ENCODE measurements around the gene KRTAP19-7.

The KRTAP19-7 gene

DNA sequence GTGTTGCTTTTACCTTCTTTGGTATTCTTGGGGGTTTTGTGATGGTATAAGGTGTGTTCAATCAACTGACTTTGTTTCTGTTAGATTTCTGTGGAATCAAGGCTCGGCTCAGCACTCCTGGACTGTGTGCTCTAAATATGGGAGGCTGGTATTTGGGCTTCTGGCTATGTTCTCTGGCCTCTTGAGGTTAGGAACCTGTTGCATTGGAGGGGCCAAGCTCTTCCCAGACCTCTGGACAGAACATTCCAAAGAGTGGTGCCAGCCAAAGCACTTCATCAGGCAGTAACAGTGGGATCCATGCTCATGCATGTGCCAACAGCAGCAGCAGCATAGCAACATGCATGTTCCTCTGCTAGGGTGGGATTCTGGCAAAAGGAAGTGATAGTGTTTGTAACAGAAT, 8.3 kb downstream of the KRTAP19-7 start:
- TF ChIP-seq CTCF (IDR thresholded peaks at IDR 0.05): no peak

DNA sequence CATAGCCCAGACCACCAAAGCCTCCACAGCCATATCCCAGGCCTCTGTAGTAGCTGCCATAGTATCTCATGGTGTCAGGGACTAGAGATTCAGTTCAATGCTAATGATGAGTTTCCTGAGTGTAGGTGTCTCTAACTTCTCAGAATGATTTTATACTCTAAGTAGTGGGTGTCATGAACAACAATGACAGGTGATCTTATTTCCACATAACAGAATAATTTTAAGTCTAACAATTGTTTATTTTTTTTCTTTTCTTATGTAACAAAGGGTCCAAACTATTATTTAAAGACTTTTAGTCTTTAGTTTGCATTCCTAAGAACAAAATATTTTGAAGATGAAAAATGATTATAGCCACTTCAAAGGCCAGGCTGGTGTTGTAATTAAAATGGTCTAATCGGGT, 19.4 kb downstream of the KRTAP19-7 start, which contains the start of gene KRTAP19-6:
Gene KRTAP19-6 (minus strand): TSS at position 101 of the 400 bp plus-strand sequence. CDS start 31 bp downstream, at position 70.
- no peak for TF ChIP-seq CTCF (IDR thresholded peaks at IDR 0.05)

DNA sequence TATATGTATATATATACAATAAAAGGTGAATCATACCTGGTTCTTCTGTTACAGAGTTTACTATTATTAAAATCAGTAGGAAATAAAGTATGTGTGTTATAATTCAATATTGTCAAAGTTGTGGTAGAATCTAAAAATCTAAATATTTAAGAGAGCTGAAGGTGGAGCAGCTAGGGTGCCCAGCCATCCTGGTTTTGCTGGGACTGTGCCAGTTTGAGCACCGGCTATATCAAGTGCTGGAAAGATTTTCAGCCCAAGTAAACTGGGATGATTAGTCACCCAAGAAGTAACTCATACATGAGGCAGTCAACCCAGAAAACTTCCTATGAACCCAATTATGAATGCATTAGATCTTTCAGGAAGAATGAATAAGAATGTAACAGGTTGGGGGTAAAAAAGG, 42.2 kb downstream of the KRTAP19-7 start:
- no peak for TF ChIP-seq CTCF (IDR thresholded peaks at IDR 0.05)

- TF ChIP-seq CTCF (IDR thresholded peaks at IDR 0.05): no peak
These were observed 45.4 kb downstream of the KRTAP19-7 start for GRCh38 chr21:30515681-30516080.
